Suppressor macrophage treated with lipopolysaccharide for 4 hours (primary cell): ENCODE results near the gene ACSF3.

Experiments
- DNase-seq: peaks from one replicate; pipeline ENCODE4 v3.0.0-alpha.2; 2020

Gene ACSF3

DNA sequence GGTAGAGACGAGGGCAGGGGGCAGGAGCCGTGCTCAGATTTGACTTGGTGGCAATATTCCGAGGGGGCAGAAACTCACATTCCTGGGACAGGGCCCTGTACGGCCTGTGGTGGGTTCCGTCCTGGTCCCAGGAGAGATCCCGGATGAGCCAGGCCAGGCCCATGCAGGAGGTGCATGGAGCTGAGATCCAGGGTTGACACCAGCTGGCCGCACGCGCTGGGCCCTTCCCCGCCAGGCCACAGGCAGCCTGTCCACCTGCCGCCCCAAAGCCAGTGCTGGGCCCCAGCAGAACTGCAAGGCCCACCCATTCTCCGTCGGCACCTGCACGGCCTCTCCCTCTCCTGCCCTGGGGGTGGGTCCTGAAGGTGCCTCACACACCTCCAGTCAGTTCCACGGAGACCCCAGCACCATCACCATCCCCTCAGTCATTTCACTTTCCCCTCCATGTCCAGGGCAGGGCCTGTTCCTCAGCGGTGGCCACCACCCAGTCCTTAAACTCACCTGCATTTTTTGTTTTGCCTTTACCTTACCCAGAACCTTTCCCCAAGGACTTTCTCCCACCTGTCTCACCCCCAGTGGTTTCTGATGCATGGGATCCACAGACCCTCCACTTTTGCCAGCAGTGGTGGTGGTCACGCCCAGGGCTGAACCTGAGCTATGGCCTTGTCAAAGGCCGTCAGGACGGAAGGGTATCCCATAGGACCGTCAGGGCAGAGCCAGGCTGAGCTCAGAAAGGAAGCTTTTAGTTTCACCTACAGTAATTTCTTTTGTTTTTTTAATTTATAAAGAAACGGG, 52.8 kb downstream of the ACSF3 start:
- no peak for DNase-seq

DNA sequence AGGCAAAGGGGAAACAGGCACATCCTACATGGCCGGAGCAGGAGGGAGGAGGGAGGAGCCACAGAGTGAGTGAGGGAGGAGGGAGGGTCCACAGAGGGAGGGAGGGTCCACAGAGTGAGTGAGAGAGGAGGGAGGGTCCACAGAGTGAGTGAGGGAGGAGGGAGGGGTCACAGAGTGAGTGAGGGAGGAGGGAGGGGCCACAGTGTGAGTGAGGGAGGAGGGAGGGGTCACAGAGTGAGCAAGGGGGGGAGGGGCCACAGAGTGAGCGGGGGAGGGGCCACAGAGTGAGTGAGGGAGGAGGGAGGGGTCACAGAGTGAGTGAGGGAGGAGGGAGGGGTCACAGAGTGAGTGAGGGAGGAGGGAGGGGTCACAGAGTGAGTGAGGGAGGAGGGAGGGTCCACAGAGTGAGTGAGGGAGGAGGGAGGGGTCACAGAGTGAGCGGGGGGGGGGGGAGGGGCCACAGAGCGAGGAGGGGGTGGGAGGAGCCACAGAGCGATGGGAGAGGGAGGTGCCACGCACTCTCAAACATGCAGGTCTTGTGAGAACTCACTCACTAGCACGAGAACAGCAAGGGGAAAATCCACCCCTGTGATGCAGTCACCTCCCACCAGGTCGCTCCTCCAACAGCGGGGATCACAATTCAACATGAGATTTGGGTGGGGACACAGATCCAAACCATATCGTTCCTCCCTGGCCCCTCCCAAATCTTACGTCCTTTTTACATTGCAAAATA, 53.6 kb downstream of the ACSF3 start:
- no peak for DNase-seq

DNA sequence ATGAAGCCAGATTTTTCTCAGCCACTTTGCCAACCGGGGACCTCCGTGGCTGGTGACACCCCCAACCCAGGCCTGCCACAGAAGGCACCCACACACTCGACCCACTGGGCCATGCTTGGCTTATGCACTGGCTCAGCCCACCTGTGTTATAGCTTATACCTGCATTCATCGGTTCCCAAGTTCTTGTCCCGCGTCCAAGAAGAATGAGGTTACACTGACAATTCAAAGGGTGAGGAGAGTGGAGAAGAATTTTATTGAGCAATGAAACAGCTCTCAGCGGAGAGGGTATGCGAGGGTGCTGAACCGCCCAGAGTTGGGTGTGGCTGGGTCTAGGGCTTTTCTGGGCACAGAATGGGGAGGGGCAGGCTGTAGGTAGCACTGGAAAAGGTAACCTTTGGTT, 55.7 kb downstream of the ACSF3 start:
- no peak for DNase-seq

DNA sequence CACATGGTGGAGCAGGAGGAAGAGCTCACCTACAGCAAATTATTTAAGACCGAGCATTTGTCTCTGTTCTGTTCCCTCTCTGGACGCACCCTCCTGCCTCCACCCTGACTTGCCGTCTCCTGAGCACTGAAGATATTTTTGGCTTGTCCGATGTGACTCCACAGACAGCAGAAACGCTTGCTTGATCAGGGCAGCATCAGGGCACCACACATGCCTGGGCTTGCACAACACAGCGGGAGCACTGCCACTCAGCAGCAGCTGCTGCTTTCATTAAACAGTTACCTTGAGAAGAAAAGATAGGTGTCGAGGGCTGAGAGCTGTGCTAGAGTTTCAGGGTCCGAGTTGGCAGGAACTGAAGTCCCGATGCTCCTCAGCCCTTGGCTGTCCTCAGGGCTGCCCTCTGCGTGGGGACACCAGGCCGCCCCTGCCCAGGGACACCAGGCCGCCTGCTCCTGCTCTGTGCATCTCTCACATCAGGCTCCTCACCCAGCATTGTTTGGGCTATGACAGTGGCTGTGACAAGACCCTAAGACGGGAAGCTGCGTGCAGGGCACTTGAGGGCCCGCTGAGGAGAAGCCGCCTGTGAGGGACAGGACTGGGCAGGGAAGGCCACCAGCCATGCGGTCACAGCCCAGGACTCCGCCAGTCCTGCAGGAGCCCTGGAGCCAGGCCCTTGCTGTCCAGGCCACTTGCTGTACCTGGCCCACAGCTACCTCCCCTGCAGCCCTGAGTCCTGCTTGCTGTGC, 56.6 kb downstream of the ACSF3 start:
- no peak for DNase-seq

DNA sequence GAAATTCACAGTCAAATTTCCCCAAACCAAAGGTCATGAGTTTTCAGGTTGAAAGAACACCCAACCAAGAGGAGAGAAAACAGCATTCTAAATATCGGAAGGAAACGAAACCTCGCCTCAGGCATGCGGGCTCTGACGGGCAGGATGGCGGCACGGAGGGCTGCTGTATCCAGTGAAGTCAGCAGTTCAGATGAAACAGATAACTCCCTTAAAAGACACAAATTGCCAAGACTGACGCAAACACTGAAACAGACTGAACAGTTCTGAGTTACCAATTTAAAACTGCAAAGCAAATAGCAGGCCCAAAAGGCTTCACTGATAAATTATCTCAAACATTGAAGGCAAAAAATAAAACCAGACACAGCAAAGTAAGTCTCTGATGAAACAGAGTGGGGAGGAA, 57.3 kb downstream of the ACSF3 start:
- no peak for DNase-seq

DNA sequence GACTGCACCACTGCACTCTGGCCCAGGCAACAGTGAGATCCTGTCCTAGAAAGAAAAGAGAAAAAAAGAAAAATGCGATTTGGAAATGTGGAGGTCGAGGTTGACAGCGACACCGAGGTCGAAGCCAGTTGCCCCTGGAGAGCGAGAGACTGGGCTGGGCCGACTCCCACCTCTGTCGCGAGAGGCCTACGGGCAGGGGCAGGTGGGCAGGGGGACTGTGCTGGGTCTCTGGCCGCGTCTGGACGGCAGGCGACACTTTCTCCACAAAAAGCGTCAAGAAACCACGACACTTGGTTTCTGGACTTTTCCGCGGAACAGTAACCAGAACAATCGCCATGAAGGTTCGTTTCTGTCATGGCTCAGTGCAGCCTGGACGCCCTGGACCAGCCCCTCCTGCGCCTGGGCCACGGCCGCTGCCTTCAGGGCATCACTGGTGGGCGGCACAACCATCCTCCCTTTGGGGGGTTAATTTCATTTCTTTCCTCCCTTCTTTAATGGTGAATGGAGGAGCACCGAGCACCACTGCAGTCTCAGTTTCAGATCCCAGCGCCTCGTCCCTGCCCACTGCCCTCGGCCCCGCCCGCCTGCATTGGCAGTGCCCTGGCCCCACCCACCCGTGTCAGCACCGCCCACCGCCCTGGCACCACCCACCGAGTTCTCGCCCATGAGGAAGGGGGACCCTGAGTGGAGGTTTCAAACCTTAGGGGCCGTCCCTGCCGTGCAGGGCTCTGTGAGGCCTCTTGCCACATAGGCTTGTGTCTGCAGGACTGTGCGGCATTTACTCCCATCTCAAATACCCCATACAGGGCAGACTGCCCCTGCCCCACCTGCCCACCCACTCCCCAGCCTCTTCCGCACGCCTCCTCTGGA, 59.4 kb downstream of the ACSF3 start:
- DNase-seq, result peak; percentile 31

DNA sequence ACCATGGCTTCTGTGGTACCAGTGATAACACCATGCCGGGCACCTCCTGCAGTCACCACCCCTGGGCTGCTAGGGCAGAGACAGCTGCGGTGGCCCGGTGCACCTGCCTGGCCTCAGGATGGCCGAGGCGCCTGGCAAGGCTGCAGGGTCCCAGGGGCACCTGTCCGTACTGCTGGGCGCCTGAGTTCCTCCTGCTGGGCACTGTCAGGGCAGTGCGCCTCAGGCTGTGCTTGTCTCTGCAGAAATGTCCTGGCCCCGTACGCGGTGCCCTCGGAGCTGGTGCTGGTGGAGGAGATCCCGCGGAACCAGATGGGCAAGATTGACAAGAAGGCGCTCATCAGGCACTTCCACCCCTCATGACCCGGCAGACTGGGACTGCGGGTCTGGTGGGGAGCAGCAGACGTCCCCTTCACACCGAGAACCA, 60.2 kb downstream of the ACSF3 start:
- no peak for DNase-seq

DNA sequence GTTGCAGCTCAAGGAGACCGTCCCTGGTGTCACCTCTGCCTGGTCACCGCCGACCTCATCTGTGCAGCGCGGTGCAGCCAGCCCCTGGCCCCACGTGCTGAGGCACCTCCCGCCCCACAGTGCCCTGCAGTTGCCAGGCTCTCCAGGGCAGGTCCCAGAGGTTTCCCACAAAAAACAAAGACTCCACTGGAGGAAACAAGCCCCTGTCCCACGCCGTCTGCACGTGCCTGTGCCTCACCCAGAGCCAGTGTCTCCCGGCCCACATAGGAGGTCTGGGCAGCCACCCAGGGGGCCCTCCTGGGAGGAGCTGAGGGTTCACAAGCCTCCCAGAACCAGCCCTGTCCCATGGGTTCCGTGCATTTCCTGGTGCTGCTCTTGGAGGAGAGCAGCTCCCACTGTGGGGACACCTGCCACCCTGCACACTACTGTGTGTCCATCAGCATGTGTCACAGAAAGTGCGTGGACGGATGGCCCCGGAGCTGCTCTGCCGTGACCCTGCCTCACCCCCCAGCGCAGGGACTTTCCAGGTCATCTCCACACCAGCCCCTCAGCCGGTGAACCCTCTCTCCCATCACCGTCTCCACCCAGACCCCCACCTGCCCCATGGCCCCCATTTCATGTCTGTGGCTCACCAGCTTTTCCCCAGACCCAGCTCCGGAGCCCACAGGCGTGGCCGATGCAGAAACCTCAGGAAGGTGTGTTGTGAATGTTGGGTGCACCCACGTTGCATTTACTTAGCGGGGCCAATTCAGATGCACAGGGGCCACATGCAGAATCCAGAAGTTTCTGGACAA, 60.9 kb downstream of the ACSF3 start:
- DNase-seq, result no peak

DNA sequence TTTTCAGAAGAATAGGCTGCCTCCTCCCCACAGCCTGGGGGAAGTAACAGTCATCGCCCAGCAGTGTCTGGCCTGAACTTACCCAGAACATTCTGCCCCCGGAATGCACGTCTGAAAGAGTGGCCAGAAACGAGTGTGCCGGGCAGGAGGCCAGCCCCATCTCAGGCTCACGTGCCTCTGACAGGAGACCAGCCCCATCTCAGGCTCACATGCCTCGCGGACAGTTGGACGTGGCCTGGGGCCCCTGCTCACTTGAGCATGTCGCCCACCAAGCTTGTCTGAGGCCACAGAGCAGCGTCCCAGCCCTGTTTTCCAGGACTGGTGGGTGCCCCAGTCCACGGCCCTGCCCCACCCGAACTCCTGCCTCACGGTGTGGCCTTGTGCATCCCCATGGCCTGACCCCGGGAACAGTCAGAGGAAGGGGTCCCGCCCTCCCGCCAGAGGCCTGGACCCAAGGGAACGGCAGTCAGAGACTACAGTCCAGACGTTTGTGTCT, 61.6 kb downstream of the ACSF3 start:
- DNase-seq, result peak; percentile 21

DNA sequence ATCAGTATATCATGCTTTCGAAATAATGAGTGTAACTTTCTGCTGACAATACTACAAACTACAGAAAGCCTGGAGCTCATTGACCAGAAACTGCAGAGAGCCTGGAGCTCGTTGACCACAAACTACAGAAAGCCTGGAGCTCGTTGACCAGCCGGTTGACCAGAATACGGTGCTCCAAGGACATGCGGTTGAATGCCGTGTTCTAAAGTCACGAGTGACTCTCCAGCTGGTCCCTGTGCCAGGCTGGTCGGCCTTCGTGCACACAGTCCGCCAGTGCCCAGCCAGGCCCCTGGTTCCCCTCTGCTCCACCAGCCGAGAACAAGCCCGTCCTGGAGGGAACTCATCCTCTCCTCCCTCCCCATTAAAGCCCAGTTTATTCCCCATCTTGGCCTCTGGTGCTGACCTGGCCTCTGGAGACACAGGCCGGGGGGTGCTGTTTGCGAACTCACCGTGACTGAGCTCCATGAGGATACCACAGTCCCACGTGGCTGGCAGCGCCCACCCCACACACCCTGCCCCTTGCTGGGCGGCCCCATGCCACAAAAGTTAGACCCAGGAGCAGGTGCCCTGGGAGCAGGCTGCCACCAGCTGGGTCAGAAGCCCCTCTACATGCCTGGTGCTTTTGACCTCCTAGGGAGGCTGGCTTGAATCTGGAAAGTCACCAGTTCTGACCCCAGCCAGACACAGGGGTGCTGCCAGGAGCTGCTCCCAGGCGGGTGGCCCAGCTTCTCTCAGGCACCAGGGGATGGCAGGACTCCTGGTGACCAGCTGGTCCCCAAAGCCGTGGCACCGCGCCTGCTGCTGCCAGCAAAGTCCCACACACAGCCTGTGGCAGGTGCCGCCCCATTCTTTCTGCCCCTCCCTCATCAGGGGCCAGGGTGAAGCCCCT, 62.4 kb downstream of the ACSF3 start:
- DNase-seq, result no peak

DNA sequence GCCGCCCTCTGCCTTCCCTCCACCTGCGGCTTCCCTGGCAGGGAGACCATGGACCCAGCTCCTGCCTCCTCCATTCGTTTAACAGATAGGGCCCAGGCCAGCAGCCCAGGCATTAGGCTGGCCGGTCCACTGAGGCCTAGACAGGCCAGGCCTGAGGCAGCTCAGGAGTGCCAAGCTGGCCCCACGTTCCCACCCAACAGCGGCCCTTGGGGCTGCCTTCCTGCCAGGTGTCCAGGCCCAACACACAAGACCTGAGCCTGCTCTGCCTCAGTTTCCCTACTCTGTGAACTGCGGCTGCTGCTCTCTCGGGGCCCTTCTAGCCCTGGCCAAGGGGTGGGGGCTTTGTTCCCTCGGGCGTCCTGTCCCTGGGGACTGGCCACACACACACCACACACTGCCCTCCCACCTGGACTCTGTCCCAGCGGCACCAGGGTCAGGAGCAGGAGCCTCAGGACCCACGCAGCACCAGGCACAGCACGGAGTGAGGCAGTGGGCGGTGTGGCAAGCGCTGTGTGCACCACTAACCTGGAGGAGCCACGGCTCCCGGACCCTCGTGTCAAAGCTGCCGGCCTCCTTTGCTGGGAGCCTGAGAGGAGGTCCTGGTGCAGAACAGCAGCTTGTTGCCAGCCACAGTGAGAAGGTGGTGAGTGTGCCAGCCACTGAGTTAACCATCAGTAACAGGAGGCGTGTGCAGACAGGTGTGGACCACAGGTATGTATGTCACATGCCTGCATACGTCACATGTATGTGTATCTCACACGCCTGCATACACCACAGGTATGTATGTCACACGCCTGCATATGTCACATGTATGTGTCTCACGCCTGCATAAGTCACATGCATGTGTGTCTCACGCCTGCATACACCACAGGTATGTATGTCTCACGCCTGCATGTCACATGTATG, 63.3 kb downstream of the ACSF3 start:
- DNase-seq, result no peak

DNA sequence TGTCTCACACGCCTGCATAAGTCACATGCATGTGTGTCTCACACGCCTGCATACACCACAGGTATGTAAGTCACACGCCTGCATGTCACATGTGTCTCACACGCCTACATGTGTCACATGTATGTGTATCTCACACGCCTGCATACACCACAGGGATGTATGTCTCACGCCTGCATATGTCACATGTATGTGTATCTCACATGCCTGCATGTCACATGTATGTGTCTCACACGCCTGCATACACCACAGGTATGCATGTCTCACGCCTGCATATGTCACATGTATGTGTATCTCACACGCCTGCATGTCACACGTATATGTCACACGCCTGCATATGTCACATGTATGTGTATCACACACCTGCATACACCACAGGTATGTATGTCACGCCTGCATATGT, 64.1 kb downstream of the ACSF3 start:
- no peak for DNase-seq

DNA sequence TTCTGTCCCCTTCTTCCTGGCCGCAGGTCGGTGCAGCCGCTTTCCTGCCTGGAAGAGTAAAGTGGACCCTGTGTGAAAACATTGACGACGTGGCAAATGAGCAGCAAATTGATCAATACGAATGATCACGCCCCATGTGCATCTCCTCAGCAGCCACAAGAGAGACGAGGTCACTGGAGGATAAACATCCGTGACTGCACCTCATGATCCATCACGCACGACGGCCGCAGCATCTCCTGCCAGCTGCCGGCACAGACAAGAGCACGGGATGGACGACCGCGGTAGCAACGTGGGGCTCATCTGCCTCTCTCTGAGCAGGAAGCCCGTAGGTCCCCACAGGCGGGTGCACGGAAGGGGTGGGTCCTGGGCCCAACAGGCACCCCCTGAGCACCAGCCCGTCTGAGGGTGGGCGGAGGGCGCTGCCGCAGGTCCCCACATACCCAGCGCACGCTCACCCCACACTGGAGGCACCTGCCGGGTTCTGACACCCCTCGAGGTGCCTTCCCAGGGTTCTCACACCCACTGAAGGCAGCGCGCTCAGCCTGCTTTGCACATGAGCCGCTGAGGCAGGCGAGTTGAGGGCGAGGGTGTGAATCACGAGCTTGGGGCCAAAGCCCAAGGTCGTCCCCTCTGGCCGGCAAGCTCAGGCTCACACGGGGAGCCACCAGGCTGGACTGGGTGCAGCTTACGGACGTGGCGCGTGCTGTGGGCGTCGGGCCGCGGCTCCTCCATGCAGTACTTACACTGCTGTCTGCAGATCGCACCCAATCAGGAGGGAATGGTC, 65.6 kb downstream of the ACSF3 start:
- no peak for DNase-seq

DNA sequence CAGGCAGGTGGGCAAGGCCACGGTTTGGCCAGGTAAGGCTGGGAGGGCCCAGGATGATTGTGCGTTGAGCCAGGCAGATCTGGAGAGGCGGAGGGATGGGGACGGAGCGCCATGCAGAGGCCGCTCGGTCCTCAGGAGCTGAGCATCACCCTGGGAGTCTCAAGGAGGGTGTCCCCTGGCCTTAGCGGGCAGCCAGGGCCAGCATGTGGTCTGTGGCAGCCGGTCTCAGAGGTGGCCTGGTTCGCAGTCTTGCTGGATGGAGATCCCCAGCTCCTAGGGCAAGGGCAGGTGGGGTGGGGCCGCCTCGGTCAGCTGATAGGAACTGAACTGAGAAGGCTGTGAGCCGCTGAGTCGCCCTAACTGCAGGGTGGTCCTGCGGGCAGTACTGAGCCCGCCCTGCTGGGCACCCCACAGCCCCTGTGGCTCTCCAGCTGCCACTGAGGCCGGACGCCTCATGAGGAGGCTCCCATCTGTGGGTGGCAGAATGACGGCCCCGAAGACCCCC, 66.2 kb downstream of the ACSF3 start:
- DNase-seq, result no peak

DNA sequence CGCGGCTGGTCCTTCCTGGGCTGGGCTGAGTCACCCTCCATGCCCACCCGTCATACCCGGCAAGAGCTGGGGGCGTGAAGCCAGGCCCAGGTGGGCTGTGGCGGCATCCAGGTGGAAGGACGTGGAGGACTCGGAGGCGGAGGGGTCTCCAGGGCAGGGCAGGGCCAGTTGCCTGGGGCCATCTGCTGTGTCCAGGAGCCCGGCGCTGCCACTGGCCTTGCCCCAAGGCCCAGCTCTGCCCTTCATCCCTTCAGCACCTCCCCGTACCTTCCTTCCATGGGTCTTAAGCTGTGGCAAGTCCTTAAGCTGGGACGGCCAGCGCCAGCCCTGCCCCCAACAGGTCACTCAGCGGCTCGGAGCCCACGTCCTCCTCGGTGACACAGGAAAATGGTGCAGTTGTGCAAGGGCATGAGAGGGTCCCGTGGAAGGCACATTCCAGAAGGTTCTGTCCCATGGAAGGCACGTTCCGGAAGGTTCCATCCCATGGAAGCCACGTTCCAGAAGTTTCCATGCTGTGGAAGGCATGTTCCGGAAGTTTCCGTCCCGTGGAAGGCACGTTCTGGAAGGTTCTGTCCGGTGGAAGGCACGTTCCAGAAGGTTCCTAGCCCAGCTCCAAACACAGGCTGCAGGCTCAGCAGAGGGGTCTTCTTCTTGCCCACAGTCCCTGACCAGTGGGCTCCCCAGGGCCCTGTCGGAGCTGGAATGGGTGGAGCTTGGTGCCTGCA, 67.5 kb downstream of the ACSF3 start:
- no peak for DNase-seq

DNA sequence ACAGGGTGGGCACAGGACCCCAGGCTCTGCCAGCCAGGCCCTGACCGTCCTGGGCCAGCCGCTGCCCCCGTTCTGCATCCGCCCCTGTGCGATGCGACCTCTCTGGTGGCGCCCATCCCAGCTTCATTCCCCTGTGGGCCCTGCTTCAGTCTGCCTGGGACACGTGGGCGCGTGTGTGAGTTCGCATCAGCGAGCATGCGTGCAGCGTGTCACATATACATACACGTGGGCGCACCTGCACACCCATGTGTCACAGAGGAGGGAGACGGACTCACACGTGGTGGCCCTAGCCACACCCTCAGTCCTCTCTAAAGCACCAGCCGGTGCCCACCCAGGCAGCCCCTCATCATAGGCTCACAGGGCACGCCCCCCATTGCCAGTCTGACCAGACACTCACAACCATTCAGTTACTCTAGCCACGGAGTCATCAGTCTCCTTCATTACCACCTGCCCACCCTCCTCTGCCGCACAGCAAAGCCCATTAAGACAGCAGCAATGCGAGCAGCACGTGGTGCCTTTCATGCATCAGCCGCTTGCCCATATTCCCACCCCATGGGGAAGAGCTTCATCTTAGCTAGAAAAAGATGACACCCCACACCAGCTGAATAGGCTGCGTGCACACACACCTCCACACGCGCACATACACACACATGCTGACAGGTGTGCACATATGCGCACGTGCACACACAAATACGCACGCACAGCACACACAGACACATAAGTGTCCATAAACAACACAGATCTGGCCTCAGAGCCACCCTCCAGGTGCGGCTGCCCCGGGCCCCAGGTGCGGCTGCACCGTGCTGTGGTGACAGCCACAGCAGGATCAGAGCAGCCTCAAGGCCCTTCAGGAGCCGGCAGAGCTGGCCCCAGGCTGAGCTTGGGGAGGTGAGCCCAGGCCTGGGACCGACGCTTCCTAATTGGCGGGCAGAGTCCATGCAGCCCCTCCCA, 68.4 kb downstream of the ACSF3 start:
- DNase-seq, result no peak

DNA sequence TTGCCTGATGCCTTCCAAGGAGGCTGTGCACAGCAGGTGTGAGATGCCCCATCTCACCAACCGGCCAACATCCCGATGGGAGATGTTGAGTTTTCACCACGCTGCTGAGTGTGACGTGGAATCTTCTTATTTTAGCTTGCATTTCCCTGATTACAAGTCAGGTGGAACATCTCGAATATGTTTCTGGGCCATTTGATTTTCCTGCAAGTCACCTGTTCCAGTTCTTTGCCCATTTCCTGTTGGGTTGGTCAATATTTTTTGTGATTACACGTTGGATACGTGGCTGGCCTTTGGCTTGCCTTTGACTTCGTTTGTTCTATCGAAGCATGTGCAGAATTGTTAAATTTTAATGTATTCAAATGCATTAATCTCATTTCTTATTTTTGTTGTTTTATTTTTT, 69.6 kb downstream of the ACSF3 start:
- no peak for DNase-seq
